Testis (tissue), 2 donors: ENCODE data around the gene ZNF618.

Source experiments
- CTCF ChIP-seq, 3 experiments: fragments of 450-650 bp in 2 of 3; fragments of 200-600 bp in 1 of 3; sonication (generic) in 1 of 3; IDR thresholded peaks; one replicate each; pipeline ENCODE4 v1.5.1; 2016 to 2019; ENCODE audit warnings: antibody characterized with exemption in 3 of 3, mild to moderate bottlenecking in 2 of 3, moderate library complexity in 1 of 3
- POLR2A ChIP-seq: fragments of 450-650 bp; IDR thresholded peaks from one replicate; pipeline ENCODE4 v1.6.1; 2017; ENCODE audit warnings: antibody characterized with exemption, mild to moderate bottlenecking, moderate library complexity

GRCh38 chr9:114076237-114077161, 200.4 kb downstream of the ZNF618 start:
- TF ChIP-seq CTCF (IDR thresholded peaks at IDR 0.05) (no peak), POLR2A (no peak)
